Activated CD4-positive, alpha-beta T cell treated with anti-CD3 and anti-CD28 coated beads, Interleukin-2, Interleukin-6, amounts not matched to agents 100 ng/mL and 50 ng/mL, durations not matched to agents 16 hours and 8 hours (primary cell): ENCODE measurements around the gene MTA3.
"Not testable (repeated sequence)": the region's sequence is repeated elsewhere in the genome, so short reads cannot be mapped to it uniquely, and the experiment has no call there.

Source experiments
- DNase-seq: peaks from one replicate; pipeline ENCODE4 v3.0.0-alpha.2; 2020

The MTA3 gene

DNA sequence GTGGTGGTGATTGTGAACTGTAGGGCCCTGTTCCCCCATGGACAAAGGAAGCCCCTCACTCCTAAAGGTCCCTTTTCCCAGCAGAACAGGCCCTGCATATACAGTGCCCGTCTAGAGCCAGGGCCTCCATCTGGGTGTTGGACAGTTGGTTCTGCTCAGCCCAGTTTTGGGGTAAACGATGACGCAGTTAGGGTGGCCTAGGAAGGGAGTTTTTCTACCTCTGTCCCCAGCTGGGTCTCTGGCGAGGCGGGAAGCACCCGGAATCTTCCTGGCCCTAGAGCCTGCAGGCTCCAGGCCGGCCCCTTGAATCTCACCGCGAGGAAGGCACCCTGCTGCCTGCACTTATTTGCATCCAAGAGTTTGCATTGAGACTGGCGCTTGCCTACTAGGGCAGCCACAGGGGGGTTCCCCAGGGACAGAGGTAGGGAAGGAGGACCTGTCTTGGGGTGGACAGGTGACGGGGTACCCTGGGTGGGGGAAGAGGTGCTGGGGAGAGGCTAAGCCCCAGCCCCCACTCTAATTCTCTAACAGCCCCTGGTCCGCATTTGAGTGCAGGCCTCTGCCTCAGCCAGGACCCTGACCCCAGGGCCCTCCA, 529 bp upstream of the MTA3 start:
- no peak for DNase-seq

DNA sequence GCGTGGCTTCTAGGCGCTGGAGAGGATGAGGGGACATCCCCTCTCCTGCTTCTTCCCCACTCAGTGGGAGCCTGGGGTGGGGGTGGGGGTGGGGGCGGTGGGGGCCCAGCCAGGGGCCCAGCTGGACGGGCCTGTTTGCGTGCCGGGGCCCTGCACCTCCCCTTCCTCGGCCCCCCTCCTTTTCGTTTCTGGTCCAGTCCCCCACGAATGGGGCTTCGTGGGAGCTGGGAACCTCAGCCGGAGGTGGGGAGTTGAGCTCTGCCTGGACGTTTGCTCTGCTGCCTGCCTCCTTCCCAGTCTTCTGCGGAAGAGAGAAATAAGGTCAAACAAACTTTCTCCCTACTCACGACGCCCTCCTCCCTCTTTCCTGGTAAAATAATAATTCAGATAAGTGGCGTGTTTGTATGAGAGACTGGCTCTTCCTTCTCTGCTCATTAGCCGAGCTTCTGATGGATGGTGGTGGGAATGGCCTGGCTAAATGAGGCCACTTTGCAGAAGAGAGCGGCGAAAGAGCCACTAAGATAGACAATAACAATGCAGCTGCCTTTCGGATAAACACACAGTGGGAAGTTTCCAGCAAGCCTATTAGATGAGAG, 782 bp downstream of the MTA3 start:
- DNase-seq, result peak; percentile 14

DNA sequence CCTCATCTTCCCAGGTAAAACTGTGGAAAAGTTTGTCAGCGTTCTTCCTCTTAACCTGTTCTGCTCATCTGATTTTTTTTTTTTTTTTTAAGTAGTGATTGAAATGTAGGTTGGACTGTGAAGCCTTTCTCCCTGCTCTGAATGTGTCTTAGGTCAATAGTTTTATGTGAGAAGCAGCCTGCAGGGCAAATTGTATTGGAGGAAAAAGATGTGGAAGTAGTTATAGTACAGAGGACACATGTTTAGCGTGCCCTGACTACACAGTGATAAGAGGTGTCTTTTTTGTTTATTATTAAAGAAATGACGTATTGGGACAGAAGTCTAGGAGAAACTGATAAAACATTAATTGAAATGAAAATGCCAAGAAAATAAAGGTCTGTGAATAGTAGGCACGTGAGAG, 1.5 kb downstream of the MTA3 start:
- no peak for DNase-seq

DNA sequence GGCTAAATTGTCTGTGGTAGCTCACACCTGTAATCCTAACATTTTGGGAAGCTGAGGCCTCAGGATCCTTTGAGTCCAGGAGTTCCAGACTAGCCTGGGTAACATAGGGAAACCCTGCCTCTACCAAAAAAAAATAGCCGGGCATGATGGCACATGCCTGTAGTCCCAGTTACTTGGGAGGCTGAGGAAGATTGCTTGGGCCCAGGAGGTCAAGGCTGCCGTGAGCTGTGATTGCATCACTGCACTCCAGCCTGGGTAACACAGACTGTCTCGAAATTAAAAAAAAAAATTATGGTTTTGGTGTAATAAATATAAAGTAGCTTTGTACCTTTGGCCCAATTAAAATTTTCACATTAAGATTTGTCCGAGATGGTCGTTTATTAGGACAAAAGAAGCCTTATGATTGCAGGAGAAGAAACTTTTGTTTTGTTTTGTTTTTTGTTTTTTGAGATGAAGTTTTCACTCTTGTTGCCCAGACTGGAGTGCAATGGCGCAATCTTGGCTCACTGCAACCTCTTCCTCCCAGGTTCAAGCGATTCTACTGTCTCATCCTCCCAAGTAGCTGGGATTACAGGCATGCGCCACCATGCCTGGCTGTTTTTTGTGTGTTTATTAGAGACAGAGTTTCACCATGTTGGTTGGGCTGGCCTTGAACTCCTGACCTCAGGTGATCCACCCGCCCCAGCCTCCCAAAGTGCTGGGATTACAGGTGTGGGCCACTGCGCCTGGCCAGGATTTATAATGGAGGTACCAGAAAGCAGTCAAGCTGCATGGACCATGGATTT, 4.1 kb downstream of the MTA3 start:
- DNase-seq, result no peak

DNA sequence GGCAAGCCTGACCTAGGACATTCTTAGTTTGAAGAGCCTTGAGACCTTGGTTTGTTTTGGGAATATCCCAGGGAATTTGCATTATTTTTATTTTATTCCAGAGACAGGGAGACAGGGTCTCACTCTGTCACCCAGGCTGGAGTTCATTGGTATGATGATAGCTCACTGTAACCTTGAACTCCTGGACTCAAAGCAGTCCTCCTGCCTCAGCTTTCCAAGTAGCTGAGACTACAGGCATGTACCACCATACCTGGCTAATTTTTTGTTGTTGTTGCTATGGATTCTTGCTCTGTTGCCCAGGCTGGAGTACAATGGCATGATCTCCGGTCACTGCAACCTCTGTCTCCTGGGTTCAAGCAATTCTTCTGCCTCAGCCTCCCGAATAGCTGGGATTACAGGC, 4.8 kb downstream of the MTA3 start:
- DNase-seq, result no peak

DNA sequence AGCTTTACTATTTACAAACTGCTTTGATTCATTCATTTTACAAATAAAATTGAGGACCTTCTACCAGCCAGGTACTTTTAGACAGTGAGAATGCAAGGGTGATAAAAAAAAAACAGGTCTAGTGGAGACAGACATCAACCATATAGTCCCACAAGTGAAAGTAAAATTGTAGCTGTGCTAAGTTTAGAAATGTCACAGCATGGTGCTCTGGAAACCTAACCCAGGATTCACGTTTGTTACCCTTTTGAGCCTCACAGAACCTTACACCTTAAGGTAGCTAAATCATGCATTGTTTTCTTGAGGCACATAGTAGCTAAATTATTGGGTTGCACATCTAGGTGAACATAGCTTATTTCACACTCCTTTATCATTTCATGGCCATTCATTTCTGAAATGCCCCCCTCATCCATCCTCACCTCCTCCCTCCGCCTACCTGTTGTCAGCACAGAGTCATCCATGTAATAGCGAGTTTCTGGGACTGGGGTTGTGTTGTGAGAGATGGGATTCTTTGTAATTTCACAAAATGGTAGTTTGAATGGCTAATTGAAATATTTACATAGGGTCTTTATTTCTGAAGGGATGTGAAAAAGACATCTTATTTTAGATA, 7.1 kb downstream of the MTA3 start:
- peak; percentile 11 for DNase-seq

DNA sequence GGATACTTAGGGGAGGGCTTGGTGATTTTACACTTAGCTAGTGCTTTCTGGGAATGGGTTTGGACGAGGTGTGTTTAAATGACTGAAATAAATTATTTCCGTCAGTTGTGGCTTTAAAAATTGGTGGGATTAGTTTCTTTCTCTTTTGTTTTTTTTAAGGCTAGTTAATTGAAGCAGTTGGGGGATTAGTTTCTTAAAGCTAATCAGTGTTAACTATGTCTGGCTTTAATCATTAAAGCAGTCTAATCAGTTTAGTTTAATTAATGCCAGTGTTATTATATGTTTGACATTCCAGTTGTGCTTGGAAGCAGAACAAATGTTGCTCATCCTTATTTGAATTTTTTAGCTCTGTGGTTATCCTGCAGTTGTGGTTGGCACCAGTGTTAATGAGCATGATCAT, 10.2 kb downstream of the MTA3 start:
- DNase-seq, result no peak

DNA sequence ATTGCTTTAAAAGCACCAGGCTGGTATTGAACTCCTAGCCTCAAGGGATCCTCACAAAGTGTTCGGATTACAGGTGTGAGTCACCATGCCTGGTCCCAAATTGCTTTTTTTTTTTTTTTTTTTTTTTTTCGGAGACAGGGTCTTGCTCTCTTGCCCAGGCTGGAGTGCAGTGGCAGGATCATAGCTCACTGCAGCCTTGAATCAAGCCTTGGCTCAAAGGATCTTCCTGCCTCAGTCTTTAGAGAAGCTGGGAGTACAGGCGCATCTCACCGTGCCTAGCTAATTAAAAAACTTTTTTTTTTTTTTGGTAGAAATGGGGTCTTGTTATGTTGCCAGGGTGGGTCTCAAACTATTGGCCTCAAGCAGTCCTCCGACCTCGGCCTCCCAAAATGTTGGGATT, 12.8 kb downstream of the MTA3 start:
- no peak for DNase-seq

DNA sequence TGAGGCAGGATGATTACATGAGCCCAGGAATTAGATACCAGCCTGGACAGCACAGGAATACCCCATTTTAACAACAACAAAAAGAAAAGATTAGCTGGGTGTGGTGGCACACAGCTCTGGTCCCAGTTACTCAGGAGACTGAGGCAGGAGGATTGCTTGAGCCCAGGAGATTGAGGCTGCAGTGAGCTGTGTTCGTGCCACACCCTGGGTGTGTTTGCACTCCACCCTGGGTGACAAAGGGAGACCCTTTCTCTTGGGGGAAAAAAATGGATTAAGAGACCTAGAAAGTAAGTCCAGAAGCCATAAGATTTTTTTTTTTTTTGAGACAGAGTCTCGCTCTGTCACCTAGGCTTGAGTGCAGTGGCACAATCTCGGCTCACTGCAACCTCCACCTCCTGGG, 16.2 kb downstream of the MTA3 start:
- not testable (repeated sequence) for DNase-seq

DNA sequence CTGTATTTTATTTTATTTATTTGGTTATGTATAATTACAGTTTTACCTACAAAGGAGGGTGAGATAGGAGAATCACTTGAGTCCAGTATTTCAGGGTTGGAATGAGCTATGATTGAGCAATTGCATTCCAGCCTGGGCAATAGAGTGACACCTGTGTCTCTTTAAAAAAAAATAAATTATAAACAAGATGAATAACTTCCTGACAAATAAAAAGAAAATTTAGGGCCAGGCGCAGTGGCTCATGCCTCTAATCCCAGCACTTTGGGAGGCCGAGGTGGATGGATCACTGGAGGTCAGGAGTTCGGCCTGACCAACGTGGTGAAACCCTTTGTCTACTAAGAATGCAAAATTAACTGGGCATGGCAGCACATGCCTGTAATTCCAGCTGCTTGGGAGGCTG, 17.3 kb downstream of the MTA3 start:
- no peak for DNase-seq

DNA sequence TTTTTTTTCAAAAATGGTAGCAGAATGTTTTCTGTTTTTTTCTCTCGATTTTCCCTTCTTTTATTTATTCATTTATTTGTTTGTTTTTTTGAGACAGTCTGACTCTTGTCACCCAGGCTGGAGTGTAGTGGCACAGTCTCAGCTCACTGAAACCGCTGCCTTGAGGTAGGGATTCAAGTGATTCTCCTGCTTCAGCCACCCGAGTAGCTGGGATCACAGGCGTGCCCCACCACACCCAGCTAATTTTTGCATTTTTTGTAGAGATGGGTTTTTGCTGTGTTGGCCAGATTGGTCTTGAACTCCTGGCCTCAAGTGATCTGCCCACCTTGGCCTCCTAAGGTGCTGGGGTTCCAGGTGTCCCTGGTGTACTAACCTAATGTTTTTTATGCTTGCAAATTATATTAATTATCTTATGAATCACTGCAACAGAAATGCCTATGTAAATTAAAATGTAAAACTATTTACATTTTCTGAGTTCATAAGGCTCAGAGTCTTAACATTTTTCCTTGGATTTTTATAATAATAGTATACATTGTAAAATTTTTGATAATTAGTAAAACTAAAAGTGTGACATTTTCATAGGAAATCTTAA, 19.2 kb downstream of the MTA3 start:
- DNase-seq, result no peak

DNA sequence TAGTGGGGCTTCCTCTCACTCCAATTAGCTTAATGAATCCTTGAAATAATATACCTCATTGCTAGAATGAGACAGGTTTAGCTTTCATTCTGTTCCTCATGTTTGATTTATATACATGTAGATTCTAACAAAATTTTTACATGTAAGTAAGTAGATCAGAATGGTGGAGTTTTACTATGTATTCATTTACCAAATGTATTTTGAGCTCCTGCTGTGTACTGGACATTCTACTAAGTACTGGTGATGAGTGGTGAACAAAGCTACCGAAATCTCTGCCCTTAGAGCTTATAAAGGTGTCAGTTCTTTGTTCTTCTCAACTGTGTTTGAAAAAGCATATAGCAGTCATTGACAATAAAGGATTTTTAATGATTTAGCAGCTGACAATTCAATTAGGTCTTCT, 19.7 kb downstream of the MTA3 start:
- DNase-seq, result no peak

DNA sequence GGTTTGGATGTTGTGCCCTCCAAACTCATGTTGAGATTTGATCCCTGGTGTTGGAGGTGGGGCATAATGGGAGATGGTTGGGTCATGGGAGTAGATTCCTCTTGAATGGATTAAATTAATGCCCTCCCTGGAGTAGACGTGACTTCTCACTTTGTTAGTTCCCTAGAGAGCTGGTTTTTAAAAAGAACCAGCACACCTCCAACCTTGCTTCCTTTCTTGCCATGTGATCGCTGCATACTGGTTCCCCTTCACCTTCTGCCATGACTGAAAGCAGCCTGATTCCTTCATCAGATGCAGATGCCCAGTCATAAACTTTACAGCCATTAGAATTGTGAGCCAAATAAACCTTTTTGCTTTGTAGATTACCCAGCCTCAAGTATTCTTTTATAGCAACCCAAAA, 21.7 kb downstream of the MTA3 start:
- no peak for DNase-seq

DNA sequence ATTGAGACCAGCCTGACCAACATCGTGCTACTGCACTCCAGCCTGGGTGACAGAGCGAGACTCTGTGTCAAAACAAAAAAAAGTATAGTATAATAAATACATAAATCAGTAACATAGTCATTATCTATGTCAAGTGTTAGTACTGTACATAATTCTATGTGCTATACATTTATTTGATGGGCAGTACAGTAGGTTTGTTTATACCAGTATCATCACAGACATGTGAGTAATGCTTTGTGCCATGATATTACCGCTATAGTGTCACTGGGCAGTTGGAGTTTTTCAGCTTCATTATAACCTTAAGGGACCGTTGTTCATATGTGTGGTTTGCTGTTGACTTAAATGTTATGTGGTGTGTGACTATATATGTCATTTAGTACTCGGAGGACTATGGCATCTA, 24.9 kb downstream of the MTA3 start:
- DNase-seq, result no peak

DNA sequence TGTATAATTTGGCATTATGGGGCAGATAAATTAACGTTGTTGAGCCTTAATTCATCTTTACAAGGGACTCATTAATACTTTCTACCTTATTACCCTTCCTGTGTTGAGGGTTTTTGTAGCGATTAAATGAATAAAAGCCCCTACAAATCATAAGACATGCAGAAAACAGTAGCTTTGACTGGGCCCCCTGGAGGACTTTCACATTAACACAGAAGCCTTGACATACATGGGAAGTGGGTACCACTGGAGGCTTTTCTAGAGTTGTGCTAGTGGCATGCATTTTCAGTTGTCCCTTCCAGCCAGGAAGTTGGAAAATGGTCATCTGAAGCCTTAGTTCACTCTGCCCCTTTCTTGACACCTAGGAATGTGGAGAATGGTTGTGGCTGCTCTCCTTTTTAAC, 30.2 kb downstream of the MTA3 start:
- no peak for DNase-seq

DNA sequence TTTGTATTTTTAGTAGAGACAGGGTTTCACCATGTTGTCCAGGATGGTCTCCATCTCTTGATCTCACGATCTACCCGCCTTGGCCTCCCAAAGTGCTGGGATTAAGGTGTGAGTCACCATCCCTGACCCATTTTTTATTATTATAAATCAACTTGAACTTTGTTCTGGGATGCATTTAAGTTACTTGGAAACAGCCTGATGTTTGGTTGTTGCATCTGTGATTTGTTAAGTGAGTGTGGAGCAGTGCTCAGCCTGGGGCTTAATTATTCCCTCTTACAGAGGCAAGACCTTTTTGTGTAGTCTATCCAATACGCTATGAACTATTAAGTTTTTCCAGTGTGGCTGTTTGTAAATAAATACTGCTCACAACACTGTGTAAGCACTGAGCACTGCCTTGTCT, 32.6 kb downstream of the MTA3 start:
- DNase-seq, result no peak

DNA sequence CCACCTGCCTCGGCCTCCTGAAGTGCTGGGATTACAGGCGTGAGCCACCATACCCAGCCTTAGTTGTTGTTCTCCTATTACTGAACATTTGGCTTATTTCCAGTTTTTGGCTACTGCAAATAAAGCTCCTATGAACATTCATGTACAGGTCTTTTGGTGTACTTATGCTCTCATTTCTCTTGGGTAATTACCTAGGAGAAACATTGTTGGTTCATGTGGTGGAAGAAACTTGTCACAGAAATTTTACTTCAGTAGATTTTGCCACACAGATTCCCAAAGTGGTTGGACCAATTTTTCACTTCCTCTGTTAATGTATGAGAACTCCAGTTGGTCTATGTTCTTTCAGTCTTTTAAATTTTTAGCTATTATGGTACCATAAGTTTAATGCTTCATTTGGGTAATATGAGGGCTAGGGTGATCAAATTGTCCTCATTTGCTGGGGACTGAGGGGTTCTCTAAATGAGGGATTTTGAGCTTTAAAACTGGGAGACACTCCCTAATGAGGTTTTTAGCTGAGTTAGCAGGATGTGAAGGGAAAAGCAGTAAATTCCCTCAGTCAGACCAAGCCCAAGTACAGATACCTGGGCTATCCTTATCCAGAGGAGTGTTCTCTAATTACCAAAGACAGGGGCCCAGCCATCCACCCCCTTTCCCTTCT, 33.9 kb downstream of the MTA3 start:
- no peak for DNase-seq

DNA sequence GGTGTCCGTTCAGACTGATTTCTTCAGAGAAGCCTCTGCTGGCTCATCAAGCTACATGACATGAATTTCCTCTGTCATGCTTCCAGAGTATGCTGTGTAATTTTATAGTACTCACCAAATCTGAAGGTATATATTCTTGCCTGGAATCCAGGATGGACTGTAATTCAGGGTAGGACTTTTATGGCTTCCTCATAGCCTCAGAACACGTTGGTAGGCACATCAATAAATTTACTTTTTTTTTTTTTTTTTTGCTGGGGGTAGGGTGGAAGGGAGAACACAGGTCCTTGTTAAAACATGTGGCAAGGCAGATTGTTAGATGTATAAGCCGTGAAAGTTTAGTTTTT, 34.4 kb downstream of the MTA3 start:
- no peak for DNase-seq

DNA sequence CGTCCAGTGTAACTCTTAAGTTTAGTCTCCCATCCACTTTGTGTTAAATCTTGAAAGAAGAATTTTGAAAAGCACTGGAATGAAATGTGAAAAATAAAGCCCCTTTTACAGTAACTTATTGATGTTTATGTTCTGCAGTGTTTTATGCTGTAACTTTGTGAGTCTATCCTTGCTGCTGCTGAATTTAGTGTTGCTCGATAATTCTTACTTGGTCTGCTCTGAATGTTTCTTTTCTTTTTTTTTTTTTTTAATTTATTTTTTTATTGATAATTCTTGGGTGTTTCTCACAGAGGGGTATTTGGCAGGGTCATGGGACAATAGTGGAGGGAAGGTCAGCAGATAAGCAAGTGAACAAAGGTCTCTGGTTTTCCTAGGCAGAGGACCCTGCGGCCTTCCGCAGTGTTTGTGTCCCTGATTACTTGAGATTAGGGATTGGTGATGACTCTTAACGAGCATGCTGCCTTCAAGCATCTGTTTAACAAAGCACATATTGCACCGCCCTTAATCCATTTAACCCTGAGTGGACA, 36.0 kb downstream of the MTA3 start:
- not testable (repeated sequence) for DNase-seq

DNA sequence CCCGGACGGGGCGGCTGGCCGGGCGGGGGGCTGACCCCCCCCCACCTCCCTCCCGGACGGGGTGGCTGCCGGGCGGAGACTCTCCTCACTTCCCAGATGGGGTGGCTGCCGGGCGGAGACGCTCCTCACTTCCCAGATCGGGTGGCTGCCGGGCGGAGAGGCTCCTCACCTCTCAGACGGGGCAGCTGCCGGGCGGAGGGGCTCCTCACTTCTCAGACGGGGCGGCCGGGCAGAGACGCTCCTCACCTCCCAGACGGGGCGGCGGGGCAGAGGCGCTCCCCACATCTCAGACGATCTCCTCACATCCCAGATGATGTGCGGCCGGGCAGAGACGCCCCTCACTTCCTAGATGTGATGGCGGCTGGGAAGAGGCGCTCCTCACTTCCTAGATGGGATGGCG, 37.7 kb downstream of the MTA3 start:
- DNase-seq, result not testable (repeated sequence)

DNA sequence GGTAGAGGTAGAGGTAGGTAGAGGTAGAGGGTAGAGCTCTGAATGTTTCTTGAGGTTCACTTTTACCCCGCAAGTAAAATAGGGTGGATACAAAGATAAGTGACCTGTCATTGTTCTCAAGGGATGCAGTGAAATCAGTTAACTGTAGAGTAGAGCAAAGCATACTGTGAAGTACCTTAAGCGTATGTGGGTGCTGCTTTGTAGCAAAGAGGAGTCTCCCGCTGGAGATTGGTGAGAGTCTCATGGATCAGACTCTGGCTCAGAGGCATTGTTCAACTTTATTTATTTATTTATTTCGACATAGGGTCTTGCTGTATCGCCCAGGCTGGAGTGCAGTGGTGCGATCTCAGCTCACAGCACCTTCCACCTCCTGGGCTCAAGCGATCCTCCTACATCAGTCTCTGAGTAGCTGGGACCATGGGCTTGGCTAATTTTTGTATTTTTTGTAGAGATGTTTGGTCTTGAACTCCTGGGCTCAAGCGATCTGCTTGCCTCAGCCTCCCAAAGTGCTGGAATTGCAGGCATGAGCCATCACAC, 38.7 kb downstream of the MTA3 start:
- DNase-seq, result no peak

DNA sequence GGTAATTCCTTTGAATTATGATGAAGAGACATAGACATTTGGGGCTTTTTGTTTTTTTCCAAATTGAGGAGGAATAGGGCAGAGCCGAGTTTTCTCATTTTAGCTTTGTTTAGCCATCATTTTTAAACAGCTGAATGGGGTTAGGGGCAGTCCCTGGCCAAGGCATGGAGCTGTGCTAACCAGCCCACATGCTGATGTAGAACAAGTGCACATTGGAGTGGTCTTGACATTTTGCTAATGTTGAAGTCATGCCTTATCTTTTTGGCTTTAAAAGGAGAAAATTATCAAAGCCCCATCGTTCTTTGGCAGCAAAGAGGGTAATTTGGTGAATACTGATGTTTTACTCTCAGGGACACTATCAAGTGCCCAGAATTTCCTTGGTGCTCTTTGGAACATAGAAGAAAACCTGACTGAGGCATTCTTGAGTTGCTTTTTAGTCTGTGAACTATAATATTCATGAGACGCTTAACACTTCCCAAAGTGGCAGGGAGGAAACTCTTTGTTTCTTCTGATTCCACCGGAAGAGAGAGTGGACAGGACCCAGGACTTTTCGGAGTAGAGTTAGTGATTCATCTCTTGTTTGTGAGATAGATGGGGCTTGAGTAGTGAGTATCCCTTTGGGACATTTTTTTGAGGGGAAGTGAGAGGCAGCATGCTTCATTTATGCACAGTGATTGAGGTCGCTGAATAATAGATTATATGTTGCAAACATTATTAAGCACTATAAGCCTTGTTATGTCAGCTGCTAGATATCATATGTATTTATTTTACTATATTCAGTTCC, 45.0 kb downstream of the MTA3 start:
- no peak for DNase-seq
